HG02798 (cell line): Measurements from ENCODE around the gene NCBP1.

Source experiments
- ATAC-seq: cut with Tn5 transposase; IDR thresholded peaks from one replicate; pipeline ENCODE4 v1.9.1; 2021; ENCODE audit warnings: mild to moderate bottlenecking; ENCODE audit not compliant: unreplicated experiment, poor library complexity

Gene NCBP1

GRCh38 chr9:97706246-97706645 is 72.6 kb downstream of the NCBP1 start:
- ATAC-seq: no peak

- peak; percentile 71 for ATAC-seq
These were observed 77.0 kb downstream of the NCBP1 start for GRCh38 chr9:97710356-97711222.

- ATAC-seq: no peak
These were observed 77.6 kb downstream of the NCBP1 start for GRCh38 chr9:97711223-97711626.

GRCh38 chr9:97714435-97714834 is 80.8 kb downstream of the NCBP1 start:
- ATAC-seq: no peak

- ATAC-seq: no peak
These were observed 84.2 kb downstream of the NCBP1 start for GRCh38 chr9:97717866-97718265.

GRCh38 chr9:97721396-97721795 is 87.8 kb downstream of the NCBP1 start:
- ATAC-seq: no peak

GRCh38 chr9:97722331-97722730 is 88.7 kb downstream of the NCBP1 start:
- ATAC-seq: no peak
